Mesenchymal stem cell (in vitro differentiated cells and primary cell): Measurements from ENCODE around the gene TSC22D3.

Source experiments
- DNase-seq: peaks from one replicate; pipeline ENCODE4 v3.0.0-alpha.2; 2013
- H2AFZ ChIP-seq: one replicate; pipeline ENCODE4 v1.6.1; 2013; ENCODE audit warnings: low read depth, mild to moderate bottlenecking, control low read depth, inconsistent platforms, low read length, moderate library complexity
- H2AK5ac ChIP-seq: 2 replicates; pipeline ENCODE4 v1.6.1; 2013; ENCODE audit warnings: low read length, moderate library complexity, mild to moderate bottlenecking, inconsistent platforms; ENCODE audit not compliant: severe bottlenecking
- H2BK120ac ChIP-seq: one replicate; pipeline ENCODE4 v1.6.1; 2013; ENCODE audit warnings: low read depth, mild to moderate bottlenecking, inconsistent platforms, low read length, moderate library complexity
- H2BK12ac ChIP-seq, 2 experiments: one replicate each; pipeline ENCODE4 v1.6.1; 2013; ENCODE audit warnings: inconsistent platforms in 2 of 2, low read length in 2 of 2, mild to moderate bottlenecking in 2 of 2, moderate library complexity in 2 of 2, control low read depth in 1 of 2
- H2BK15ac ChIP-seq: one replicate; pipeline ENCODE4 v1.6.1; 2013; ENCODE audit warnings: mild to moderate bottlenecking, low read depth, inconsistent platforms; ENCODE audit not compliant: poor library complexity, severe bottlenecking
- H2BK5ac ChIP-seq: 2 replicates; pipeline ENCODE4 v1.6.1; 2013; ENCODE audit warnings: low read depth, mild to moderate bottlenecking, low read length, control low read depth, inconsistent platforms; ENCODE audit not compliant: poor library complexity, severe bottlenecking
- H3K14ac ChIP-seq, 2 experiments: one replicate each; pipeline ENCODE4 v1.6.1; 2013; ENCODE audit warnings: inconsistent platforms in 2 of 2, low read length in 2 of 2, control low read depth in 1 of 2, mild to moderate bottlenecking in 1 of 2, moderate library complexity in 1 of 2
- H3K18ac ChIP-seq, 2 experiments: one replicate each; pipeline ENCODE4 v1.6.1; 2013; ENCODE audit warnings: inconsistent platforms in 2 of 2, low read length in 2 of 2, control low read depth in 1 of 2, low read depth in 1 of 2, mild to moderate bottlenecking in 1 of 2
- H3K23ac ChIP-seq, 2 experiments: one replicate each; pipeline ENCODE4 v1.6.1; 2013; ENCODE audit warnings: inconsistent platforms in 2 of 2, low read length in 2 of 2, mild to moderate bottlenecking in 2 of 2, moderate library complexity in 2 of 2, control low read depth in 1 of 2
- H3K27ac ChIP-seq: 2 replicates; pipeline ENCODE4 v1.5.1; 2013; ENCODE audit warnings: mild to moderate bottlenecking, moderate library complexity, low read length, control low read depth, inconsistent platforms; ENCODE audit not compliant: poor library complexity, severe bottlenecking
- H3K27me3 ChIP-seq, 2 experiments: 2 replicates each; pipeline versions ENCODE4 v1.6.1 to v1.7.0; 2013; ENCODE audit warnings: low read length in 2 of 2, mild to moderate bottlenecking in 2 of 2, moderate library complexity in 2 of 2, control low read depth in 1 of 2, inconsistent platforms in 1 of 2; ENCODE audit not compliant: control insufficient read depth in 1 of 2, insufficient read depth in 1 of 2
- H3K36me3 ChIP-seq, 2 experiments: 2 replicates each; pipeline versions ENCODE4 v1.6.1 to v1.7.0; 2013; ENCODE audit warnings: low read length in 2 of 2, control low read depth in 1 of 2, inconsistent platforms in 1 of 2, low read depth in 1 of 2, mild to moderate bottlenecking in 1 of 2; ENCODE audit not compliant: insufficient read depth in 2 of 2, control insufficient read depth in 1 of 2
- H3K4ac ChIP-seq, 2 experiments: one replicate each; pipeline ENCODE4 v1.6.1; 2013; ENCODE audit warnings: inconsistent platforms in 2 of 2, low read length in 2 of 2, mild to moderate bottlenecking in 2 of 2, moderate library complexity in 2 of 2, control low read depth in 1 of 2, low read depth in 1 of 2
- H3K4me1 ChIP-seq: 2 replicates; pipeline ENCODE4 v1.6.1; 2013; ENCODE audit warnings: low read depth, low read length, control low read depth; ENCODE audit not compliant: control insufficient read depth, insufficient read depth
- H3K4me2 ChIP-seq: 2 replicates; pipeline ENCODE4 v1.6.1; 2013; ENCODE audit warnings: low read length, mild to moderate bottlenecking, inconsistent platforms; ENCODE audit not compliant: poor library complexity, severe bottlenecking
- H3K4me3 ChIP-seq, 2 experiments: 2 replicates each; pipeline versions ENCODE4 v1.5.1 to v1.7.0; 2013; ENCODE audit warnings: low read length in 2 of 2, mild to moderate bottlenecking in 2 of 2, control low read depth in 1 of 2, low read depth in 1 of 2; ENCODE audit not compliant: insufficient read depth in 1 of 2
- H3K79me1 ChIP-seq: replicated peaks from 2 replicates; pipeline ENCODE4 v1.6.1; 2013; ENCODE audit warnings: mild to moderate bottlenecking, control low read depth, low read length, inconsistent platforms; ENCODE audit not compliant: poor library complexity, severe bottlenecking
- H3K9ac ChIP-seq: 2 replicates; pipeline ENCODE4 v1.7.0; 2013; ENCODE audit warnings: mild to moderate bottlenecking, low read length, moderate library complexity
- H3K9me3 ChIP-seq: 2 replicates; pipeline ENCODE4 v1.7.0; 2013; ENCODE audit warnings: mild to moderate bottlenecking, low read length; ENCODE audit not compliant: control insufficient read depth
- H4K8ac ChIP-seq: one replicate; pipeline ENCODE4 v1.6.1; 2013; ENCODE audit warnings: inconsistent platforms, mild to moderate bottlenecking, low read length, moderate library complexity
- H4K91ac ChIP-seq: one replicate; pipeline ENCODE4 v1.6.1; 2013; ENCODE audit warnings: mild to moderate bottlenecking, low read length, inconsistent platforms
- WGBS: methylation state at CpG from one replicate; pipeline ENCODE4 v1.1.7; 2013; ENCODE audit warnings: mixed read lengths; 5-methylcytosine and 5-hydroxymethylcytosine counted together

TSC22D3 gene

DNA sequence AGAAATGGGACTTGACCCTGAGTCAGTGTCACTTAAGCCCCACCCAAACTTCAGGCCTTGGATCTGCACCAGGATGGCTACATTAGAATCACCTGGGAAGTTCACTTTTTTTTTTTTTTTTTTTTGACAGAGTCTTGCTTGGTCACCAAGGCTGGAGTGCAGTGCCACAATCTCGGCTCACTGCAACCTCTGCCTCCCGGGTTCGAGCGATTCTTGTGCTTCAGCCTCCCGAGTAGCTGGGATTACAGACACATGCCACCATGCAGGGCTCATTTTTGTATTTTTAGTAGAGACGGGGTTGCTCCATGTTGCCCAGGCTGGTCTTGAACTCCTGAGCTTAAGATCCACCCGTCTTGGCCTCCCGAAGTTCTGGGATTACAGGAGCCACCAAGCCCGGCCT is 4.9 kb upstream of the TSC22D3 start:
- Histone ChIP-seq H3K27ac (no peak overlapping the region), H4K8ac (no peak overlapping the region), H3K23ac (no peak overlapping the region), H2AK5ac (no peak overlapping the region), H3K4me3 (no peak overlapping the region), H3K79me1 (no peaks in the 10 kb centered on the region), H4K91ac (no peak overlapping the region), H2BK15ac (no peak overlapping the region), H3K18ac (no peak overlapping the region), H2AFZ (no peak overlapping the region), H3K27me3 (peaks cover 0 to 30% of the 10 kb centered on the region in 2 experiments), H2BK120ac (no peak overlapping the region), H3K14ac (no peak overlapping the region), H2BK5ac (no peak overlapping the region), H3K9me3 (no peaks in the 10 kb centered on the region), H3K4me1 (no peaks in the 10 kb centered on the region), H3K9ac (no peak overlapping the region), H2BK12ac (no peak overlapping the region), H3K4me2 (no peak overlapping the region), H3K36me3 (no peaks in the 10 kb centered on the region), H3K4ac (no peak overlapping the region)
- WGBS: 95% methylated on average over 8 of the region's 9 CpGs
- no peak for DNase-seq

DNA sequence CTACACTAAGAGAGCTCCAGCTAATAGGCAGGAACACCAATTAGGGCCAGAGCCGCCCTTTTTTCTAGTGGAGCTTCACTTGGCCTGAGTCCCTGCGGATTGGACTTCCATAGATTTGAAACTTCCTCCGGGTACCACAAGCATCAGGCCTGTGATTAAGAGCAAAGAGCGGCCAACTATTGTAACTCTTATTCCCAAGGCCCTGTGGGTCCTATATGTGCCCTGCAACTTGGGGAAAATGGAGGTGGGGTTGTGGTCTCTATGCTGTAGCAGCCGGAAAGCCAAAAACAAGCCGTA is 1.9 kb upstream of the TSC22D3 start, which contains the start of gene NCBP2L:
Gene NCBP2L (plus strand): TSS at position 198 of the 297 bp plus-strand sequence. CDS start 16,488 bp downstream, outside the sequence.
- Histone ChIP-seq H3K4me3 (peak within 1 kb of the TSS in 1 of 2 experiments; percentile 68), H2BK120ac (no peak within 1 kb of the TSS), H4K91ac (no peak within 1 kb of the TSS), H3K9ac (peak within 1 kb of the TSS; percentile 62), H3K36me3 (no peaks in the 10 kb centered on the region), H3K9me3 (peaks cover 2% of the 10 kb centered on the region), H3K79me1 (no peaks in the 10 kb centered on the region), H3K4me1 (peaks cover 6% of the 10 kb centered on the region), H3K14ac (no peak within 1 kb of the TSS), H3K4me2 (peak within 1 kb of the TSS; percentile 87), H3K23ac (no peak within 1 kb of the TSS), H2BK12ac (no peak within 1 kb of the TSS), H2BK5ac (no peak within 1 kb of the TSS), H3K4ac (no peak within 1 kb of the TSS), H3K27me3 (peaks cover 11 to 46% of the 10 kb centered on the region in 2 experiments), H4K8ac (no peak within 1 kb of the TSS), H3K18ac (peak within 1 kb of the TSS in 1 of 2 experiments; percentile 70), H2AFZ (no peak within 1 kb of the TSS), H2BK15ac (no peak within 1 kb of the TSS), H3K27ac (no peak within 1 kb of the TSS), H2AK5ac (no peak within 1 kb of the TSS)
- 86% methylated on average over 4 of the region's 6 CpGs for WGBS
- DNase-seq: no peak

DNA sequence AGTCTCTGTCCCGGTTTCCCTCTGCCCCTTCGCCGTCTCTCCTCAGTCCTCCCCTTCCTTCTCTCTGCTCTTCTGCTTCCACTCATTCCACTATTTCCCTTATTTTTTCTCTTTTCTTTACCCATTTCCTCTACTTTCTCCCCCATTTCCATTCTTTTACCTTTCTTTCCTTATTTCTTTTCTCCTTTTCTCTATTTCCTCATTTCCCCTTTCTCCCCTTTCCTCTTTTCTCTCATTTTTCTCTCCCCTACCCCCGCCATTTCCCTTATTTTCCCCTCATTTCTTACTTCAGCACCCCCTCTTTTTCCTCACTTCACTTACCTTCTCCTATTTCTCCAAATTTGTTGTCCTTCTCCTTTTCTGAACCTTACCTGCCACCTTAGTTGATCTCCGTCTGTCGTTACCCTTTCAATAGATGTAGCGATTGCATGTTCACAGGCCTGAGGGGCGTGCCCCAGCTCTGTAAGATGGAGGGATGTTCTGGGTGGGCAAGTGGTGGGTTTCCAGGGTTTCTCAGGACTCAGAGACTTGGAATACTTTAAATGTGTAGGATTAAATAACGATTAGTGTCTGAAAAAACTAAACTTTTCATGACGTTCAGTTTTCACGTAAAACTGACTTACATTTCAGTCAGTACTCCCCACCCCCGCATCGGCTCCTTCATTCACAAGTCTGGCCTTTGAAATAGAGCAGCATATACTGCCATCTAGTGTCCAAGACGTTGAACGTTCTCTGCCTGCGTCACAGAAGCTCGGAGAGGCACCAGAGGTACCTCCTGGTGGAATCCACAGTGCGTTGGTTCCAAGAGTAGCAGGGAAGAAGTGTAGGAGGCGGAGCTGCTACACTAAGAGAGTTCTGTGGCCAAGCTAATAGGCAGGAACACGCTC is 1.3 kb upstream of the TSC22D3 start:
- no peak overlapping the region for H2AK5ac ChIP-seq
- peak overlapping the region; percentile 87 for H3K4me2 ChIP-seq
- peaks cover 2% of the 10 kb centered on the region for H3K9me3 ChIP-seq
- peak overlapping the region in 1 of 2 experiments; percentile 68 for H3K4me3 ChIP-seq
- H3K27me3 ChIP-seq: peaks cover 11 to 52% of the 10 kb centered on the region in 2 experiments
- peak overlapping the region in 1 of 2 experiments; percentile 70 for H3K18ac ChIP-seq
- H2BK120ac ChIP-seq: no peak overlapping the region
- H2BK12ac ChIP-seq: no peak overlapping the region
- H3K23ac ChIP-seq: no peak overlapping the region
- H3K36me3 ChIP-seq: no peaks in the 10 kb centered on the region
- no peak overlapping the region for H2BK15ac ChIP-seq
- no peak overlapping the region for H2AFZ ChIP-seq
- H3K9ac ChIP-seq: peak overlapping the region; percentile 62
- H3K4ac ChIP-seq: no peak overlapping the region
- H3K4me1 ChIP-seq: peaks cover 6% of the 10 kb centered on the region
- H3K27ac ChIP-seq: no peak overlapping the region
- peak; percentile 91 for DNase-seq
- no peak overlapping the region for H3K14ac ChIP-seq
- no peaks in the 10 kb centered on the region for H3K79me1 ChIP-seq
- H4K8ac ChIP-seq: no peak overlapping the region
- H2BK5ac ChIP-seq: no peak overlapping the region
- WGBS: 7% methylated on average over 17 of the region's 20 CpGs
- no peak overlapping the region for H4K91ac ChIP-seq

GRCh38 chrX:107775000-107775733 is 420 bp downstream of the TSC22D3 start:
- Histone ChIP-seq H2BK5ac (no peak overlapping the region), H2BK120ac (no peak overlapping the region), H3K9me3 (peaks cover 2% of the 10 kb centered on the region), H2BK12ac (peak overlapping the region in 1 of 2 experiments; percentile 49), H4K91ac (no peak overlapping the region), H3K4ac (no peak overlapping the region), H4K8ac (no peak overlapping the region), H3K23ac (no peak overlapping the region), H2AFZ (no peak overlapping the region), H2AK5ac (no peak overlapping the region), H3K27me3 (peaks cover 11 to 66% of the 10 kb centered on the region in 2 experiments), H3K4me3 (peak overlapping the region; percentile 52 to 68), H3K4me1 (peaks cover 6% of the 10 kb centered on the region), H2BK15ac (no peak overlapping the region), H3K9ac (peak overlapping the region; percentile 62), H3K27ac (no peak overlapping the region), H3K79me1 (no peaks in the 10 kb centered on the region), H3K36me3 (no peaks in the 10 kb centered on the region), H3K14ac (no peak overlapping the region), H3K18ac (peak overlapping the region in 1 of 2 experiments; percentile 11), H3K4me2 (peak overlapping the region; percentile 87)
- no peak for DNase-seq
- 2% methylated on average over 24 of the region's 40 CpGs for WGBS
